ENCODE data around the gene TLE4.

DNA sequence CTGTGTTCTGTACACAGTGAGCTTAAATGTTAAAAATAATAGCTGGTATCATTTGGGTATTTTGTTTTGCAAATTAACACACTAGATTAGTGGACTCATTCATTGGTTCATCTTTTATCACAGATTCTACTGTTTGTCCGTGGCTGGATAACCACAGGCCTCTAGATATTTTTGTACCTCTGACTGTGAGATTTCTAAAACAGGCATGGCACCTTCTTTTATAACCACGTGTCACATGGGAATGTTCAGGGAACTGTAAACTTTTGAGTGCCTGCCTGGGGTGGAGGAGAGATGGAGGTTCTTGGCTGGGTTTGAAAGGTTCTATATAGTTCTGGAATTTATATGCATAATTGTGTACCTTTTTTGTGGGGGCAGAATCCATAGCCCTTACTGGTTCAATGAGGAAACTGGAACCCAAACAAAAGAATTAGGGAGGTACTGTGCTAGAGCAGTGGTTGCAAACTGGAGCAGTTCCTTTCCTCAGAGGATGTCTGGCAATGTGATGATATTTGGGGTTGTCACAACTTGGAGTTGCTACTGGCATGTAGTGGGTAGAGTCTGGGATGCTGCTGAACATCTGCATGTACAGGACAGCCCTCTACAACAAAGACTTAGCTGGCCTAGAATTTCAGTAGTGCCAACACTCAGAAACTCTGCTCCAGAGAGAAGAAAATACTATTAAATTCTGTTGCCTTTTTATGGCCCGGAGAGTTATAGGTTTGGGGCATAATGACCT, 16.9 kb downstream of the TLE4 start:
- TF ChIP-seq, protein P1, sequence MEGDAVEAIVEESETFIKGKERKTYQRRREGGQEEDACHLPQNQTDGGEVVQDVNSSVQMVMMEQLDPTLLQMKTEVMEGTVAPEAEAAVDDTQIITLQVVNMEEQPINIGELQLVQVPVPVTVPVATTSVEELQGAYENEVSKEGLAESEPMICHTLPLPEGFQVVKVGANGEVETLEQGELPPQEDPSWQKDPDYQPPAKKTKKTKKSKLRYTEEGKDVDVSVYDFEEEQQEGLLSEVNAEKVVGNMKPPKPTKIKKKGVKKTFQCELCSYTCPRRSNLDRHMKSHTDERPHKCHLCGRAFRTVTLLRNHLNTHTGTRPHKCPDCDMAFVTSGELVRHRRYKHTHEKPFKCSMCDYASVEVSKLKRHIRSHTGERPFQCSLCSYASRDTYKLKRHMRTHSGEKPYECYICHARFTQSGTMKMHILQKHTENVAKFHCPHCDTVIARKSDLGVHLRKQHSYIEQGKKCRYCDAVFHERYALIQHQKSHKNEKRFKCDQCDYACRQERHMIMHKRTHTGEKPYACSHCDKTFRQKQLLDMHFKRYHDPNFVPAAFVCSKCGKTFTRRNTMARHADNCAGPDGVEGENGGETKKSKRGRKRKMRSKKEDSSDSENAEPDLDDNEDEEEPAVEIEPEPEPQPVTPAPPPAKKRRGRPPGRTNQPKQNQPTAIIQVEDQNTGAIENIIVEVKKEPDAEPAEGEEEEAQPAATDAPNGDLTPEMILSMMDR (IDR thresholded peaks at IDR 0.05), result no peak
- no peak for TF ChIP-seq POLR2A (IDR thresholded peaks at IDR 0.05)

Measured in Peyer's patch (tissue), 4 donors.